Measurements from ENCODE around the gene TRMO.

Gene TRMO

DNA sequence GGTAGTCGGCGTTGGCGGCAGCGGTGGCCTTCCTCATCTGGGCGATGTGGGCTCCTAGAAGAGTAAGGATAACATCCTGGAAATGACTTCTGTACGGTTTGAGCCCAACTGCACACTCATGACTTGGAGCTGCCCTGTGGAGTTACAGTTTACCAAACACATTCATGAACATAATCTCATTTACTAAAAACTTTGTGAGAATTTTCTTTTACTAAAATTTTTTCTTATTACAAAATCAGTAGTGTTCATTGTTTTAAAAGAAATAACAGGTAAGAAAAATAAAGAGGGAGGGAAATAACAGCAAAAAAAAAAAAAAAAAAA is 63.9 kb downstream of the TRMO start:
- no peak for DNase-seq

DNA sequence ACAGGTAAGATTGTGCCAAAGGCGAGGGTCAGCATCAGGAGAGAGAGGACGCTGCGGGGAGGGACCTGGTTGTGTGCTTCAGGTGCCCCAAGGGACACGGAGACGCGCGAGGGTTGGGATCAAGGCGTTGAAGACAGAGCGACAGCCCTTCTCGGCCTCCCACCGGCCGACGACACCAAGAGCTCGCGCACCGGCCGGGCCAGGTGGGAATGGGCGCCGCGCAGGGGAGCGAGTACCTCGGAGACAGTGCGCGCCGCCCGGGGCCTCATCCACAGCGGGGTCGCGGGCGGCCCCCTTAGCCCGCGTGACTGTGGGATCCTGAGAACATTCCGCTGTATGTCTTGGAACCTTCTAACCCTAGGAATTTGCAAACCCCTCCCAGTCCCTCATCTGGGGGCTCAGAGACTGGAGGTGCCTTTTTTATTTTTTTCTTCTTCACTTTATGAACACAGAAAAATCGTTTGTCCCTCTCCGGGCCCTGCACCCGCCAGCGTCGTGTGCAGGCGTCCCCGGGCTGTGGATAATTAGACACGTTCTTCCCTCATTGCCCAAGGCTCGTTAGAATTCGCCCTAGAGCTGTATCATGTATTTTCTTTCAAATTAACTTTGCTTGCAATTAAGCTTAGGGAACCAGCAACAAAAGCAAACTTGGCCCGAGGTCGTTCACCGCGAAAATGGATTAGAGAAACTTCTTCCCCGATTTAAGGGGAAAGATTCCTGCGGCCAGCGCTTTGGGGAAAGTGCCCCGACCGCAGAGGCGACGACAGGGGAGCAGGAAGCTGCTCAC is 64.5 kb downstream of the TRMO start:
- DNase-seq: no peak

DNA sequence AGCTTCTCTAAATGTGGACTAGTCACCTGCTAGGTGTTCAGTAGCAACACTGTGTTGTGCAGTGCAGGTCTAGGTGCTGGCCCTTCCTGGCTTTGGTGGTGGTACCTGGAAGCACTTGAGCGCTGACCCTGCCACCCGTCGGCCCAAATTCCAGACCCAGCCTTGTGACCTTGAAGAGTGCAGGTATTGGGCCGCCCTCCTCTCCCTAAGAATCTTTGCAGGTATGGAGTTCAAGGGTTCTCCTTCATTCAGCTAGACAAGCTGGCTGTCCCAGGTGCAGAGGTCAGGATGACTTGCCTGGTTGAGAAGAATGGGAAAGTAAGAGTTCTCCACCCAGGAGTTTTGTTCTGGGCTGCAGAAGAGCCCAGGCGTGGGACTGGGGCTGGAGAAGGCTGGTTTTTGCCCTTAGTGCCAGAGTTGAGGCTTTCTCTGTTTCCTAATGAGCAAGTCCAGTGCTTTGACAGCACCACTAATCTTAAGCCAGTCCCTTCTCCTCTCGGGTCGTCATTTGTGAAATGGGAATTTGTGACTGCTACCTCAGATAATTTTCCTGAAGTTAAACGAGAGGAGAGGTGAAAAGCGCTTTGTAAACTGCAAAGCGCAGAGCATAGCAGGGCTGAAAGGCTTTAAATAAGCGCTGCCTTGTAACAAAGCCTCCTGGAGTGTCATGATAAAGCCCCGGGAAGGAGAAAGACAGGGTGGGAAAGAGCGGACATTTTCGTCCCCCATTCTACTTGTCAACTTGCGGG is 65.3 kb downstream of the TRMO start:
- DNase-seq: no peak

DNA sequence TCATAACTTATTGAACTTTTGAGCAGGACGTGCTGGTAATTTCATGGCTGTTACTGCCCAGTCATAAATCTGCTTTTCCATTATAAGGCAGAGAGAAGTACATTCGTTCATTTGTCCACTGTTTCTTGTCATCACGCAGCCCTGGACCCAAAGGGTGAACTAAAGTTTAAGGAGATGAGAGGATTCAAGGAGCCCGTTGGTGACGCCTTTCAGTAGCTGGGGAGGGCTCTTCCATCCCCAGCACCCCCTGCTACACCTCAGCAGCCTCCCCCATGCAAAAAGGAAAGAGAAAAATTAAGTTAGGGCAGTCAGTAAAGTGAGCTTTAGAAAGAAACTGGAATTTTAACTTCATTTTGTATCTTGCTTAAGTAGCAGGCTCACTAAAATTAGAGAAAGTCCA is 66.4 kb downstream of the TRMO start:
- no peak for DNase-seq

DNA sequence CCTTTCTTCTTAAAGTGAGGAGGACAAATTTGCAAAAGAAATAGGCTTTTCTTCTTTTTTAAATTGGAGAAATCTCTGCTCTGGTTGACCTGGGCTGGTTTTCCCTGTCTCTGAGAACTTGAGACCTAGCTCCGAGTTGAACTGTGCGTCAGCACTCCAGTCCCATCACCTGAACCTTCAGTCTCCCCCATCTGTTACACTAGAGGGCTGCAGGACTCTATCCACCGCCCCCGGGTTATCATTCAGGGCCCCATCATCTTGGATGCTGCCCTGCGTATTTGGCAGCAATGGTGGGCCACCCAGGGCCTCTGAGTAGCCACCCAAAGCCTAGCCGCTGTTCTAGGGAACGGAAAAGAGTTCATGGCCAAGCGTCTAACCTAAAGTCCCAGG is 66.8 kb downstream of the TRMO start:
- no peak for DNase-seq

DNA sequence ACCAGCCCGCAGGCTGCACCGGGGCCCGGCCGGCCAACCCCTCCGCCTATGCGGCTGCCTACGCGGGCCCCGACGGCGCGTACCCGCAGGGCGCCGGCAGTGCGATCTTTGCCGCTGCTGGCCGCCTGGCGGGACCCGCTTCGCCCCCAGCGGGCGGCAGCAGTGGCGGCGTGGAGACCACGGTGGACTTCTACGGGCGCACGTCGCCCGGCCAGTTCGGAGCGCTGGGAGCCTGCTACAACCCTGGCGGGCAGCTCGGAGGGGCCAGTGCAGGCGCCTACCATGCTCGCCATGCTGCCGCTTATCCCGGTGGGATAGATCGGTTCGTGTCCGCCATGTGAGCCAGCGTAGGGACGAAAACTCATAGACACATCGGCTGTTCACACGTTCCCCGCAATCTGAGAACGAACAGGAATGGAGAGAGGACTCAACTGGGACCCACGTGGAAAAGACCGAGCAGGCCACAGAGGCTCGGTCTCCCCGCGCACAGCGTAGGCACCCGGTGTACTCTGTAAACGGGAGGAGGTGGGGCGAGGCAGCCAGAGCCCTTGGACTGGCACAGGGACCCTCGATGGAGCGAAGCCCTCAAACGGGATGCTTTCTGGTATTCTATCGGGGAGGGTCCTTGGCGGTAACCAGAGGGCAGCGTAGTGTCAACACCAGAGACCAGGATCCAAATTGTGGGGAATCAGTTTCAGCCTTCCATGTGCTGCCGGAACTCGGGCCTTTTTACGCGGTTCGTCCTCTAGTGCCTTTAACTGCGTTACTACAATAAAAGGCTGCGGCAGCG is 67.4 kb downstream of the TRMO start:
- no peak for DNase-seq
